ENCODE data around the gene PPP1R3E. TPM values are rescaled to one million over a fixed set of nuclear protein-coding genes. Genes with fewer than 3 reads are reported as not detected.

PPP1R3E gene
- total RNA-seq: 14.6 TPM
- long read RNA-seq, partial matches to known transcripts: 3 of 11 reads
- long read RNA-seq, other reads (novel, unspliced or antisense): 8 of 11 reads

DNA sequence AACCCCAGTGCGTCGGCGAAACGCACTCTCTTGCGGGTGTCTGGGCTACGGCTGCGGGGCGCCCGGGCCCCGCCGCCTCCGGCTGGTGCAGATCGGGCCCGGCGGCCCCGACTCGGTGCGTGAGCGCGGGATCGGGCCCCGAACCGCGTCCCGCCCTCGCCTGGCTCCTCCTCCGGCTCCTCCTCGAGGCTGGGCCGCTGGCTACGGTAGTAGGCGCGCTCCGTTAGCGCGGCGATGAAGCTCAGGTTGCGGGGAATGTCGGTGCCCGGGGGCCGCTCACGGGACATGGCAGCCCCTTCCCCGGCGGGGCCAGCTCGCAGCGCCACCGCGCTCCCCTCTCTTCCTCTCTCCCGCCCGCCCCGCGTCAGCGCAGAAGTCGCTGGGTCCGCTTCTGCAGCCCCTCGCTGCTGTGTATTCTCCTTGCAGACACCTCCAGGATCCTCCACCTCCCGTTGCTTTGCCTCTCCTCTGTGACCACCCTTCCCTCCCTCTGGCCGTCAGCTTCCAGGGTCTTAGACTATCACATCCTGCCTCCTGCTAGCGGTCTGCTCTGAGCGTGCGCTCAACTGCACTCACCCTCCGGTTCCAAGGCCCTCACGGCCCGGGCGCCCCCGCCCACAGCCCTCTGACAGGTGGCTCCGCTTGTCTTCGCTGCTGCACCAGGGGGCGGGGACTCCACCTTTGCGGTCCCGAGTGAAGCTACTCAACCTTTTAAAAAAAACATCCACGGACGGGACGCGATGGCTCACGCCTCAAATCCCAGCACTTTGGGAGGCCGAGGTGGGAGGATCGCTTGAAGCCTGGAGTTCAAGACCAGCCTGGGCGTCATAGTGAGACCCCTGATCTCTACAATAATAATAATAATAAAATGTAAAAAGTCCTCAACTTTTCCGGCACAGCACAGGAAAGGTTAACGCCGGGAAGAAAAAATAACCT is at the start of gene PPP1R3E:
TSS of gene PPP1R3E (minus strand) at position 570 of the 936 bp plus-strand sequence. CDS start at position 287, 283 bp downstream.
- ATAC-seq: peak; percentile 49
- Histone ChIP-seq H3K9me3 (no peaks in the 10 kb centered on the region), H3K36me3 (peaks cover 15% of the 10 kb centered on the region), H3K27ac (peak within 1 kb of the TSS; percentile 92), H3K4me3 (peak within 1 kb of the TSS; percentile 66), H3K4me1 (peaks cover 36% of the 10 kb centered on the region), H3K27me3 (no peaks in the 10 kb centered on the region)
- intact Hi-C loops (cut with DNase I): no loop called here
- peak; percentile 88 for DNase-seq
- TF ChIP-seq CTCF (IDR thresholded peaks at IDR 0.05): no peak

GRCh38 chr14:23351681-23352505 is 49.2 kb upstream of the PPP1R3E start:
- Histone ChIP-seq H3K27ac (no peak overlapping the region), H3K36me3 (no peaks in the 10 kb centered on the region), H3K9me3 (no peaks in the 10 kb centered on the region), H3K27me3 (peaks cover 26% of the 10 kb centered on the region), H3K4me1 (peaks cover 7% of the 10 kb centered on the region), H3K4me3 (peak overlapping the region; percentile 65)
- DNase-seq: no peak
- intact Hi-C loops (cut with DNase I): no loop called here
- ATAC-seq: peak; percentile 20
- TF ChIP-seq CTCF (IDR thresholded peaks at IDR 0.05): no peak

GRCh38 chr14:23349156-23349845 is 46.6 kb upstream of the PPP1R3E start:
- no peaks in the 10 kb centered on the region for H3K36me3 ChIP-seq
- DNase-seq: no peak
- ATAC-seq: no peak
- H3K27ac ChIP-seq: no peak overlapping the region
- no peak overlapping the region for H3K4me3 ChIP-seq
- TF ChIP-seq CTCF (IDR thresholded peaks at IDR 0.05): no peak
- intact Hi-C loops (cut with DNase I): no loop called here
- H3K9me3 ChIP-seq: no peaks in the 10 kb centered on the region
- peaks cover 7% of the 10 kb centered on the region for H3K4me1 ChIP-seq
- peaks cover 26% of the 10 kb centered on the region for H3K27me3 ChIP-seq

GRCh38 chr14:23348297-23348655 is 45.6 kb upstream of the PPP1R3E start:
- Histone ChIP-seq H3K9me3 (no peaks in the 10 kb centered on the region), H3K27me3 (peaks cover 24% of the 10 kb centered on the region), H3K27ac (no peak overlapping the region), H3K4me1 (peaks cover 7% of the 10 kb centered on the region), H3K36me3 (no peaks in the 10 kb centered on the region), H3K4me3 (no peak overlapping the region)
- ATAC-seq (no peak), DNase-seq (peak; percentile 20)
- TF ChIP-seq CTCF (IDR thresholded peaks at IDR 0.05): no peak
- intact Hi-C loops (cut with DNase I): no loop called here
